LoVo (cell line): ENCODE results near the gene AKAP11.

Source experiments
- DNase-seq: peaks from one replicate; pipeline ENCODE4 v3.0.0-alpha.2; 2016; ENCODE audit warnings: low spot score

The AKAP11 gene

GRCh38 chr13:42272804-42273175 lies 838 bp downstream of the AKAP11 start:
- DNase-seq, result no peak

GRCh38 chr13:42274386-42275097 lies 2.6 kb downstream of the AKAP11 start:
- DNase-seq, result no peak

GRCh38 chr13:42275098-42275471 lies 3.1 kb downstream of the AKAP11 start:
- no peak for DNase-seq

GRCh38 chr13:42275506-42275905 lies 3.6 kb downstream of the AKAP11 start:
- DNase-seq, result no peak

- DNase-seq, result no peak
Measured at GRCh38 chr13:42276683-42277082, 4.7 kb downstream of the AKAP11 start.

- DNase-seq, result no peak
Measured at GRCh38 chr13:42277618-42278276, 5.8 kb downstream of the AKAP11 start.

GRCh38 chr13:42279080-42279479 lies 7.1 kb downstream of the AKAP11 start:
- no peak for DNase-seq

GRCh38 chr13:42279986-42280385 lies 8.0 kb downstream of the AKAP11 start:
- no peak for DNase-seq

- no peak for DNase-seq
Measured at GRCh38 chr13:42280537-42280936, 8.6 kb downstream of the AKAP11 start.

- DNase-seq, result no peak
Measured at GRCh38 chr13:42283574-42283973, 11.6 kb downstream of the AKAP11 start.

GRCh38 chr13:42284068-42284467 lies 12.1 kb downstream of the AKAP11 start:
- DNase-seq, result no peak

GRCh38 chr13:42298392-42298791 lies 26.4 kb downstream of the AKAP11 start:
- no peak for DNase-seq

GRCh38 chr13:42305503-42305902 lies 33.6 kb downstream of the AKAP11 start:
- DNase-seq, result no peak

- DNase-seq, result no peak
Measured at GRCh38 chr13:42307461-42307860, 35.5 kb downstream of the AKAP11 start.

- no peak for DNase-seq
Measured at GRCh38 chr13:42312817-42313431, 41.0 kb downstream of the AKAP11 start.

GRCh38 chr13:42318570-42318969 lies 46.6 kb downstream of the AKAP11 start:
- DNase-seq, result no peak

- no peak for DNase-seq
Measured at GRCh38 chr13:42320375-42320787, 48.4 kb downstream of the AKAP11 start.

GRCh38 chr13:42322806-42323205 lies 50.9 kb downstream of the AKAP11 start:
- DNase-seq, result no peak

GRCh38 chr13:42324704-42325103 lies 52.8 kb downstream of the AKAP11 start:
- no peak for DNase-seq

- DNase-seq, result no peak
Measured at GRCh38 chr13:42327725-42328124, 55.8 kb downstream of the AKAP11 start.

- DNase-seq, result no peak
Measured at GRCh38 chr13:42328672-42329071, 56.7 kb downstream of the AKAP11 start.

GRCh38 chr13:42329239-42329638 lies 57.3 kb downstream of the AKAP11 start:
- DNase-seq, result no peak

GRCh38 chr13:42331009-42331408 lies 59.1 kb downstream of the AKAP11 start:
- no peak for DNase-seq
